GM18867 (cell line): Measurements from ENCODE around the gene FOXM1.
A peak's percentile ranks its signal among the peaks of the same experiment; 100 is the strongest.
"Not testable (repeated sequence)": the region's sequence is repeated elsewhere in the genome, so short reads cannot be mapped to it uniquely, and the experiment has no call there.

Experiments
- ATAC-seq: cut with Tn5 transposase; IDR thresholded peaks from one replicate; pipeline ENCODE4 v1.9.1; 2021; ENCODE audit warnings: mild to moderate bottlenecking, moderate library complexity; ENCODE audit not compliant: unreplicated experiment

FOXM1 gene

GRCh38 chr12:2884810-2885209 is 7.8 kb upstream of the FOXM1 start:
- no peak for ATAC-seq

GRCh38 chr12:2879853-2880252 is 2.9 kb upstream of the FOXM1 start:
- no peak for ATAC-seq

- no peak for ATAC-seq
These were observed 1.2 kb upstream of the FOXM1 start for GRCh38 chr12:2877953-2878732.

GRCh38 chr12:2876431-2877046 is 435 bp downstream of the FOXM1 start:
- ATAC-seq: peak; percentile 42

GRCh38 chr12:2868986-2869632 is 7.9 kb downstream of the FOXM1 start:
- ATAC-seq: not testable (repeated sequence)

GRCh38 chr12:2864198-2864597 is 12.8 kb downstream of the FOXM1 start:
- no peak for ATAC-seq

GRCh38 chr12:2863402-2863801 is 13.6 kb downstream of the FOXM1 start:
- not testable (repeated sequence) for ATAC-seq

GRCh38 chr12:2862876-2863275 is 14.1 kb downstream of the FOXM1 start:
- no peak for ATAC-seq

- ATAC-seq: no peak
These were observed 16.8 kb downstream of the FOXM1 start for GRCh38 chr12:2860170-2860569.

- no peak for ATAC-seq
These were observed 18.0 kb downstream of the FOXM1 start for GRCh38 chr12:2858944-2859421.

GRCh38 chr12:2858334-2858733 is 18.6 kb downstream of the FOXM1 start:
- ATAC-seq: no peak

GRCh38 chr12:2857576-2857975 is 19.4 kb downstream of the FOXM1 start:
- no peak for ATAC-seq

GRCh38 chr12:2857021-2857431 is 19.9 kb downstream of the FOXM1 start, which contains the start of gene TEX52:
TEX52 (minus strand) TSS chr12:2857039; CDS start chr12:2857026, 13 bp downstream.
- no peak for ATAC-seq

- ATAC-seq: no peak
These were observed 20.9 kb downstream of the FOXM1 start for GRCh38 chr12:2856051-2856450.

- no peak for ATAC-seq
These were observed 21.4 kb downstream of the FOXM1 start for GRCh38 chr12:2855546-2855945.

GRCh38 chr12:2854669-2855453 is 22.1 kb downstream of the FOXM1 start:
- ATAC-seq: no peak

- ATAC-seq: no peak
These were observed 23.3 kb downstream of the FOXM1 start for GRCh38 chr12:2853626-2854025.

GRCh38 chr12:2851931-2852330 is 25.0 kb downstream of the FOXM1 start:
- ATAC-seq: no peak

- no peak for ATAC-seq
These were observed 31.7 kb downstream of the FOXM1 start for GRCh38 chr12:2845280-2845679.

GRCh38 chr12:2844786-2845185 is 32.2 kb downstream of the FOXM1 start:
- no peak for ATAC-seq

- ATAC-seq: no peak
These were observed 34.0 kb downstream of the FOXM1 start for GRCh38 chr12:2842948-2843347.
